ENCODE measurements around the gene HNRNPA2B1.

Gene HNRNPA2B1

DNA sequence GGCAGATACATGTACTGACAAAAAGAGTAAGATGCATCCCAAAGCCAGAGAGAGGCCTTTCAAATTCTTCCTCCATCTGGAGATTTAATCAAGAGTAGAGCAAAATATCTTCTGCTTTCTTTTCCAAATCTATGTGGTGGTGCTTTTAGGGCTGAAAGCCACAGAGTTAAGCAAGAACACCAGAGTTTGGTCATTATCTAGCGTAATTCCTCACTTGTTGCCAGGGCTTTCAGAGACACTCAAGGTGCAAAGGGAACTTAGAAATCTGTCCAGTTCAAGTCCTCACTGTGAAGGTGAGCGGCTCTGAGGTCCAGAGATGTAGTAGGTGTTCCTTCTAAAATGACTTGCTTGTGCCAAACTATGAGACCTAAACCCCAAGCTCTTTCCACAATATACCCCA is 59.5 kb downstream of the HNRNPA2B1 start:
- no peak for DNase-seq

DNA sequence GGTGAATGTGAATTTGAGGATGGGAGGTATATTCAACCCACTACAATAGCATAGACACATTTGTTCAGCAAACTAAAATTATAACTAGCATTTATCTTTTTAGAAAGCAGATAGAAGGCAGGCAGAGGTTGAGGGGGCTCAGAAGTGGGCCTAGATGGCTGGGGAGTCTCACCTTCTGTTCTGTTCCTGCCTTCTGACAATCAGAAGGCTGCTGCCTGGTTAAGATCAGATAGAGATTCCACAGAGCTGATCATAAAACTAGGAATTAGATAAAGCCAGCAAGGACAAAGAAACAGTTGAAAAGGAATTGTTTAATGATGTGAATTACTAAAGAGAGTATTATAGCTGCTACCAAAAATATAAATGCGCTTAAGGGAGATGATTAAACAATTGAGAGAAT is 60.2 kb downstream of the HNRNPA2B1 start:
- no peak for DNase-seq
